Heart left ventricle (tissue), 13 donors: ENCODE data around the gene KIF16B.

ENCODE experiments used
- POLR2A ChIP-seq, 2 donors: fragments of 450-650 bp; IDR thresholded peaks; one replicate each; pipeline ENCODE4 v1.6.1; 2017; ENCODE audit warnings: antibody characterized with exemption in 2 of 2, mild to moderate bottlenecking in 2 of 2, moderate library complexity in 2 of 2
- TF ChIP-seq, protein P1 (sequence below), 12 donors: fragments of 200-600 bp; sonication (generic) in 4 of 12; IDR thresholded peaks; one replicate each; pipeline versions ENCODE4 v1.5.0 to v1.8.0; 2018 to 2022; ENCODE audit warnings: antibody characterized with exemption in 12 of 12, mild to moderate bottlenecking in 5 of 12
- donor health status: ischemic (EF 13 %, LVEDD 7.1; RV severe dilation, severe dysfunction).
- donor health status: DM: no; HTN: yes; CAD: no.
- donor health status: DM: no; HTN: no; CAD: no.
- donor health status: ischemic (EF 25% LVEDD 6.9; RV normal size, moderate dysfunction).
- donor health status: ischemic (EF 25% LVEDD 5.7; RV mildly dilated, moderate dysfunction).
- donor health status: ischemic (EF 35%, LVEDD 5.7; RV mildly dilated, moderate dysfunction).
- donor health status: nonischemic (EF 11% LVEDD 7.7; RV severe dilation, severe dysfunction).
- donor health status: DM: yes; HTN: yes; CAD: no.
- donor health status: PGD.
- donor health status: ischemic (EF 29% LVEDD 5.4; RV normal size, mild dysfunction).
- donor health status: nonischemic (EF 23%, LVEDD 6.1; RV moderate dilation, normal function).

DNA sequence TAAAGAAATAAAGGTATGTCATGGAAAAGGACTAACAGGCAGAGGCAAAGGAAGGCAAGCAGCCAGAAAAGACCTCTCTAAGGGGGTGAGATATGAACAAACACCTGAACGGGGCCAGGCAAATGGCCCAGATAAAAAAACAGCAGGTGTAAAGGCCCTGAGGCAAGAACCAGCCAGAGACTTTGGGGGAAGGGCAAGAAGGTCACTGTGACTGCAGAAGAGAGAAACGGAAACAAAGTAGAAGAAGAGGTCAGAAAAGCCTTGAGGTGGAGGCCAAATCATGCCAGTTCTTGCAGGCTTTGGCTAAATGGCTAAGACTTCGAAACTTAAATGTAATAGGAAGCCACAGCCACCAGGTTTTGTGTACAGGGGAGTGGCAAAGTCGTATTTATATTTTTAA is 30.8 kb downstream of the KIF16B start:
- TF ChIP-seq, protein P1, sequence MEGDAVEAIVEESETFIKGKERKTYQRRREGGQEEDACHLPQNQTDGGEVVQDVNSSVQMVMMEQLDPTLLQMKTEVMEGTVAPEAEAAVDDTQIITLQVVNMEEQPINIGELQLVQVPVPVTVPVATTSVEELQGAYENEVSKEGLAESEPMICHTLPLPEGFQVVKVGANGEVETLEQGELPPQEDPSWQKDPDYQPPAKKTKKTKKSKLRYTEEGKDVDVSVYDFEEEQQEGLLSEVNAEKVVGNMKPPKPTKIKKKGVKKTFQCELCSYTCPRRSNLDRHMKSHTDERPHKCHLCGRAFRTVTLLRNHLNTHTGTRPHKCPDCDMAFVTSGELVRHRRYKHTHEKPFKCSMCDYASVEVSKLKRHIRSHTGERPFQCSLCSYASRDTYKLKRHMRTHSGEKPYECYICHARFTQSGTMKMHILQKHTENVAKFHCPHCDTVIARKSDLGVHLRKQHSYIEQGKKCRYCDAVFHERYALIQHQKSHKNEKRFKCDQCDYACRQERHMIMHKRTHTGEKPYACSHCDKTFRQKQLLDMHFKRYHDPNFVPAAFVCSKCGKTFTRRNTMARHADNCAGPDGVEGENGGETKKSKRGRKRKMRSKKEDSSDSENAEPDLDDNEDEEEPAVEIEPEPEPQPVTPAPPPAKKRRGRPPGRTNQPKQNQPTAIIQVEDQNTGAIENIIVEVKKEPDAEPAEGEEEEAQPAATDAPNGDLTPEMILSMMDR (IDR thresholded peaks at IDR 0.05) = no peak
- TF ChIP-seq POLR2A (IDR thresholded peaks at IDR 0.05) = no peak
